ENCODE results near the gene UBQLN2. TPM values are rescaled to one million over a fixed set of nuclear protein-coding genes. Genes with fewer than 3 reads are reported as not detected.

UBQLN2 gene
- polyA plus RNA-seq, 1 of the 3 experiments (the other 2 are of a cell fraction), result 10.7 TPM

DNA sequence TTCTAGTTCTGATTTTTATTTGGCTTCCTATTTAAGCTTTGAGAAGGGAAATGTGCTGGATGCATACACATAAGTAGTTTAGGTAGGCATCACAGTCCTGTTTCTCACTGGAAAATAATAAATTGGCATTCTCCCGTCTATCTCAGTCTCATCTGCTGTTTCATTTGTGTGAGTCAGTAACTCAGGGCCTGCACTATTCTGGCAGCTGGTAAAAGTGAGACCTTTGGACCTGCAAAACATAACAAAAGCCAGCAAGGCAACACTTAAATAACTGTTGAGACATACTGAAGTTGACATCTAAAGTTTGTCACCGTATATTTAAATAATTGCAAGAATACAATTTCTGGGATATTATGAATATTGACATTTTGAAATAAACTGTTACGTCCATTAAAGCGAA lies 8.6 kb upstream of the UBQLN2 start (continued):
- TF ChIP-seq REST (IDR thresholded peaks at IDR 0.05; ENCODE audit: low read depth, low read length), result no peak

DNA sequence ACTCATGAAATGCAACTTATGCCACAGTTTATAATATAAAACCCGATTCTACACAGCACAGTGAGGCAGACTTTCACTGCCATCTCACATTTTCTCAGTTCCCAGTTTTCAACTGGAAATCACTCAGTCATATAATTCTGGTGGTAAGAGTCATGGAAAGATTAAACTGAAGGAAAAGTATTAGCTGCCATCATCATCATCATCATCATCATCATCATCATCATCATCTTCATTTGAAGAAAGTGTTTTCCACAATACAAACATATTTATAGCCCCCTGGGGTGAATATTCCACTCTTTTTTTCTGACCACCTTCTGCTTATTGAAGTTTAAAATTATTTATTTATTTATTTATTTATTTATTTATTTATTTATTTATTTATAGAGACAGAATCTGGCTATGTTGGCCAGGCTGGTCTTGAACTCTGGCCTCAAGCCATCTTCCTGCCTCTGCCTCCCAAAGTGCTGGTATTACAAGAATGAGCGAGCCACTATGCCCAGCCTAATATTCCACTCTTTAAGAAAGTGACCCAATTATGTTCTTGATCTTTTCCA lies 6.0 kb upstream of the UBQLN2 start:
- DNase-seq, result no peak
- H3K4me1 ChIP-seq (ENCODE audit: control insufficient read depth in 1 of 2, insufficient read depth in 2 of 2, low read depth in 1 of 2, low read length in 1 of 2), result no peaks in the 10 kb centered on the region; a peak in 1 of 4 replicates
- no peak overlapping the region for H3K27ac ChIP-seq (ENCODE audit: low read depth in 2 of 2, low read length in 1 of 2)
- CTCF ChIA-PET, result no interaction called here
- 32% methylated on average over 2 of the region's 2 CpGs for WGBS (ENCODE audit: low lambda C conversion rate)
- no peaks in the 10 kb centered on the region for H3K27me3 ChIP-seq (ENCODE audit: insufficient read depth)
- no peak overlapping the region for H2AFZ ChIP-seq (ENCODE audit: low read depth)
- H4K20me1 ChIP-seq (ENCODE audit: insufficient read depth), result no peaks in the 10 kb centered on the region
- POLR2A ChIA-PET, result no interaction called here
- no peaks in the 10 kb centered on the region for H3K9me3 ChIP-seq
- no peak overlapping the region for H3K4me3 ChIP-seq (ENCODE audit: low read depth in 2 of 2, low read length in 1 of 2)
- H3K9ac ChIP-seq, result no peak overlapping the region
- no peak overlapping the region for H3K4me2 ChIP-seq
- no peaks in the 10 kb centered on the region for H3F3A ChIP-seq (replicated peaks; ENCODE audit: insufficient read depth)
- H3K9me2 ChIP-seq, result no peaks in the 10 kb centered on the region
- no peaks in the 10 kb centered on the region for H3K36me3 ChIP-seq (replicated peaks in 1 of 2; ENCODE audit: control insufficient read depth in 1 of 2, insufficient read depth in 2 of 2, low read length in 1 of 2)
- no peaks in the 10 kb centered on the region for H3K79me2 ChIP-seq (ENCODE audit: insufficient read depth)
- TF ChIP-seq, protein P1, sequence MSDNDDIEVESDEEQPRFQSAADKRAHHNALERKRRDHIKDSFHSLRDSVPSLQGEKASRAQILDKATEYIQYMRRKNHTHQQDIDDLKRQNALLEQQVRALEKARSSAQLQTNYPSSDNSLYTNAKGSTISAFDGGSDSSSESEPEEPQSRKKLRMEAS (IDR thresholded peaks at IDR 0.05; ENCODE audit: low read depth), result no peak
- TF ChIP-seq JUND (IDR thresholded peaks at IDR 0.05) (no peak), MEF2A (IDR thresholded peaks at IDR 0.05; ENCODE audit: borderline replicate concordance, low read depth) (no peak), NRF1 (IDR thresholded peaks at IDR 0.05; ENCODE audit: low read depth, low read length) (no peak), GATA2 (CRISPR knock-in tag; IDR thresholded peaks at IDR 0.05) (no peak), SMC3 (IDR thresholded peaks at IDR 0.05; ENCODE audit: low read depth, low read length) (no peak), EP300 (IDR thresholded peaks at IDR 0.05; ENCODE audit: borderline replicate concordance in 1 of 2, low read depth in 1 of 2, low read length in 1 of 2) (no peak)
- TF ChIP-seq, protein P2, sequence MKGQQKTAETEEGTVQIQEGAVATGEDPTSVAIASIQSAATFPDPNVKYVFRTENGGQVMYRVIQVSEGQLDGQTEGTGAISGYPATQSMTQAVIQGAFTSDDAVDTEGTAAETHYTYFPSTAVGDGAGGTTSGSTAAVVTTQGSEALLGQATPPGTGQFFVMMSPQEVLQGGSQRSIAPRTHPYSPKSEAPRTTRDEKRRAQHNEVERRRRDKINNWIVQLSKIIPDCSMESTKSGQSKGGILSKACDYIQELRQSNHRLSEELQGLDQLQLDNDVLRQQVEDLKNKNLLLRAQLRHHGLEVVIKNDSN (IDR thresholded peaks at IDR 0.05; ENCODE audit: borderline replicate concordance, low read depth), result no peak
